D721Med (cell line): Measurements from ENCODE around the gene TMEM222.

Experiments
- DNase-seq: peaks from one replicate; pipeline ENCODE4 v3.0.0; 2011; ENCODE audit warnings: low spot score; ENCODE audit not compliant: insufficient read length
- FAIRE-seq: peaks from 2 replicates; lab custom pipeline; 2011; peaks lifted over from hg19 to GRCh38; lab: Jason Lieb, UNC
- CTCF ChIP-seq: IDR thresholded peaks from 2 replicates; pipeline ENCODE4 v1.5.1; 2012; ENCODE audit warnings: mild to moderate bottlenecking, control low read depth; ENCODE audit not compliant: insufficient read depth; ENCODE audit errors: missing control alignments

Gene TMEM222

GRCh38 chr1:27331922-27332321 lies 10.0 kb downstream of the TMEM222 start:
- FAIRE-seq (no peak), DNase-seq (no peak)
- TF ChIP-seq CTCF, result no peak

- no peak for FAIRE-seq
- TF ChIP-seq CTCF, result peak; percentile 57
- DNase-seq, result no peak
These were observed 10.7 kb downstream of the TMEM222 start for GRCh38 chr1:27332536-27333281.

- no peak for TF ChIP-seq CTCF
- no peak for FAIRE-seq
- no peak for DNase-seq
These were observed 11.8 kb downstream of the TMEM222 start for GRCh38 chr1:27333717-27334279.

- no peak for TF ChIP-seq CTCF
- FAIRE-seq (no peak), DNase-seq (no peak)
These were observed 13.8 kb downstream of the TMEM222 start for GRCh38 chr1:27335506-27336422.

GRCh38 chr1:27336756-27337155 lies 14.8 kb downstream of the TMEM222 start:
- TF ChIP-seq CTCF, result no peak
- no peak for FAIRE-seq
- no peak for DNase-seq

- FAIRE-seq (no peak), DNase-seq (no peak)
- no peak for TF ChIP-seq CTCF
These were observed 16.8 kb downstream of the TMEM222 start for GRCh38 chr1:27338751-27339150.

GRCh38 chr1:27339213-27339612 lies 17.2 kb downstream of the TMEM222 start:
- FAIRE-seq (no peak), DNase-seq (no peak)
- no peak for TF ChIP-seq CTCF
